GM06990 (cell line): Measurements from ENCODE around the gene GRPEL1.

ENCODE experiments used
- DNase-seq: peaks from one replicate; pipeline ENCODE4 v3.0.0-alpha.2; 2011; ENCODE audit not compliant: insufficient read length; ENCODE audit errors: extremely low read depth
- H3K27me3 ChIP-seq: replicated peaks from 2 replicates; pipeline ENCODE4 v1.6.0; 2011; ENCODE audit warnings: low read length; ENCODE audit not compliant: control insufficient read depth, insufficient read depth
- H3K36me3 ChIP-seq: 2 replicates; pipeline ENCODE4 v1.5.1; 2011; ENCODE audit warnings: low read length; ENCODE audit not compliant: control insufficient read depth, insufficient read depth
- H3K4me3 ChIP-seq: replicated peaks from 2 replicates; pipeline ENCODE4 v1.5.1; 2011; ENCODE audit warnings: low read depth, mild to moderate bottlenecking, control low read depth, low read length
- TF ChIP-seq, protein P1 (sequence below): IDR thresholded peaks from 2 replicates; pipeline ENCODE4 v1.5.1; 2011; ENCODE audit warnings: low read length, control low read depth, mild to moderate bottlenecking, inconsistent platforms; ENCODE audit not compliant: insufficient read depth, poor library complexity, severe bottlenecking

GRPEL1 gene

DNA sequence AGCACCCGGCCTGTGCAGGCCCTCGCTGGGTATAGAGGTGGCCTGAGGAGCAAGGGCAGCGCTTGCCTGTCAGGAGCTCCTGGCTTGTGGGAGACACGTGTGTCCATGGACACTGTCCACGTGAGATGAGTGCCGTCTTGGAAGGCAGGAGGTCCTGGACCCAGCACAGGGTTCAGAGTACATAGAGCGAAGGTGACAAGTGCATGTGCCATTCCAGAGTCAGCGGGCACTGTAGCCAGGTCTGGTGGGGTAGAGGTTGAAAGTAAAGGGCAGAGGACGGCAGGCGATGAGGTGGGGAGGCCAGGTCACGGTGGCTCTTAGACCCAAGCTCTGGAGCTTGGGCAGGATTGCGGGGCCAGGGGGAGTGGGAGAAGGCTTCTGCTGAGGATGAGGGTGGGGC lies 53.0 kb downstream of the GRPEL1 start:
- TF ChIP-seq, protein P1, sequence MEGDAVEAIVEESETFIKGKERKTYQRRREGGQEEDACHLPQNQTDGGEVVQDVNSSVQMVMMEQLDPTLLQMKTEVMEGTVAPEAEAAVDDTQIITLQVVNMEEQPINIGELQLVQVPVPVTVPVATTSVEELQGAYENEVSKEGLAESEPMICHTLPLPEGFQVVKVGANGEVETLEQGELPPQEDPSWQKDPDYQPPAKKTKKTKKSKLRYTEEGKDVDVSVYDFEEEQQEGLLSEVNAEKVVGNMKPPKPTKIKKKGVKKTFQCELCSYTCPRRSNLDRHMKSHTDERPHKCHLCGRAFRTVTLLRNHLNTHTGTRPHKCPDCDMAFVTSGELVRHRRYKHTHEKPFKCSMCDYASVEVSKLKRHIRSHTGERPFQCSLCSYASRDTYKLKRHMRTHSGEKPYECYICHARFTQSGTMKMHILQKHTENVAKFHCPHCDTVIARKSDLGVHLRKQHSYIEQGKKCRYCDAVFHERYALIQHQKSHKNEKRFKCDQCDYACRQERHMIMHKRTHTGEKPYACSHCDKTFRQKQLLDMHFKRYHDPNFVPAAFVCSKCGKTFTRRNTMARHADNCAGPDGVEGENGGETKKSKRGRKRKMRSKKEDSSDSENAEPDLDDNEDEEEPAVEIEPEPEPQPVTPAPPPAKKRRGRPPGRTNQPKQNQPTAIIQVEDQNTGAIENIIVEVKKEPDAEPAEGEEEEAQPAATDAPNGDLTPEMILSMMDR, result no peak
- DNase-seq, result no peak
- Histone ChIP-seq H3K27me3 (no peaks in the 10 kb centered on the region), H3K36me3 (peaks cover 23% of the 10 kb centered on the region), H3K4me3 (no peak overlapping the region)

DNA sequence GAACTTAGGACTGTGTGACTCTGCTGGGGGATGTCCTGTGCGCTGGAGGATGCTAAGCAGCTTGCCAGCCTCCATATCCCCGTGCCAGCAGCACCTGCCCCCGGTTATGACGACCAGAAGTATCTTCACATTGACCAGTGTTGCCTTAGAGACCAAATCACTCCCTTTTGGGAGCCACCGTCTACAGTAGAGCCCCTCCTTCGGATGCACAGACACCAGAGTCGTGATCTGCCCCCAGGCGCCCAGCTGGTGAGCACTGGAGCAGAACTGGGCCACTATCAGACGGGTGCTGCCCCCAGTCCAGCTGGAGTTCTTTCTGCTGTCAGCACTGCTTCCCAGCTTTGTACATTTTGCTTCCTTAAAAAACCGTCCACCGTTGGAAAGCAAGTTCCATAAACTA lies 54.7 kb downstream of the GRPEL1 start:
- Histone ChIP-seq H3K36me3 (peaks cover 23% of the 10 kb centered on the region), H3K27me3 (no peaks in the 10 kb centered on the region), H3K4me3 (no peak overlapping the region)
- peak; percentile 27 for DNase-seq
- TF ChIP-seq, protein P1, result no peak

DNA sequence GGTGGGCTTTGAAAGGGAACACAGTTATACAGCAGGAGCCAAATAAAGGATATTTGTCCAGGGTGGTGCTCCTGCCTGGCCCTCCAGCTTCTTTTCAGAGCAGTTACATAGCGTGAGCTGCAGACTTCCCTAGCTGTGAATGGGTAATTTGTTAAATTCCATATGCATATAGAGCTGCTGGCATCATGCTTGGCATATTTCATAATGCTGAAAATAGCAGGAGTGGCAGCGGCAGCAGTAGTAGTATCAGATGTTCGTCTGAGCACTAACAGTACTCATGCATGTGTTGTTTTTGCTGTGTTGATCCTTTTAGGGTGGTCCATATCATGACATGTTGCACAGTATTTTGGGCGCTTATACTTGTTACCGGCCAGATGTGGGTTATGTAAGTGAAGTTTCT lies 58.3 kb downstream of the GRPEL1 start:
- Histone ChIP-seq H3K27me3 (no peaks in the 10 kb centered on the region), H3K4me3 (no peak overlapping the region), H3K36me3 (peaks cover 16% of the 10 kb centered on the region)
- DNase-seq, result no peak
- TF ChIP-seq, protein P1, result no peak
